ENCODE results near the gene CD19. TPM values are rescaled to one million over a fixed set of nuclear protein-coding genes. Genes with fewer than 3 reads are reported as not detected.

CD19 gene
- total RNA-seq, 4 donors from 2014 or later: 4.5 to 9.8 TPM; not detected in 2

DNA sequence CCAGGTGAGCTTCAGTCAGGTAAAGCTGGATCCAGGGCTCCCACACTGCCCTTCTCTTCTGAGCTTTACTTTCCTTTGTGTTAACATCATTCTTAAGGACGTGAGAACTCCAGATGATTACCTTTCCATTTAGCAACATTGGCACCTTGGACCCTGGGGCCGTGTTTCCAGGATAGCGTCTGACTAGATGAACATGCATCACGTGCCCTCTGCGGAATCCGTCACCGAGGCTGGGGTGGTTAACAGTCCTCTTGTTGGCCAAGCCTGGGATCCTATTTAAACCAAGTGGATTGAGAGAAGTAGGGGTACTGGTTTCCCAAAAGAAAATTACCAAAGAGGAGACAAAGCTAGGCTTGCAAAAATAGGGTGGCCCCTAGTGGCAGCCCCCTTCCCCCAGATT is 49.2 kb downstream of the CD19 start:
- Histone ChIP-seq H3K27me3 (no peaks in the 10 kb centered on the region), H3K4me3 (no peak overlapping the region), H3K36me3 (peaks cover 0 to 16% (median 6%) of the 10 kb centered on the region in 4 donors), H3K9me3 (no peaks in the 10 kb centered on the region), H3K4me1 (peaks cover 0 to 8% (median 3%) of the 10 kb centered on the region in 4 donors), H3K27ac (no peak overlapping the region)
- DNase-seq: no peak
- TF ChIP-seq, protein P1, sequence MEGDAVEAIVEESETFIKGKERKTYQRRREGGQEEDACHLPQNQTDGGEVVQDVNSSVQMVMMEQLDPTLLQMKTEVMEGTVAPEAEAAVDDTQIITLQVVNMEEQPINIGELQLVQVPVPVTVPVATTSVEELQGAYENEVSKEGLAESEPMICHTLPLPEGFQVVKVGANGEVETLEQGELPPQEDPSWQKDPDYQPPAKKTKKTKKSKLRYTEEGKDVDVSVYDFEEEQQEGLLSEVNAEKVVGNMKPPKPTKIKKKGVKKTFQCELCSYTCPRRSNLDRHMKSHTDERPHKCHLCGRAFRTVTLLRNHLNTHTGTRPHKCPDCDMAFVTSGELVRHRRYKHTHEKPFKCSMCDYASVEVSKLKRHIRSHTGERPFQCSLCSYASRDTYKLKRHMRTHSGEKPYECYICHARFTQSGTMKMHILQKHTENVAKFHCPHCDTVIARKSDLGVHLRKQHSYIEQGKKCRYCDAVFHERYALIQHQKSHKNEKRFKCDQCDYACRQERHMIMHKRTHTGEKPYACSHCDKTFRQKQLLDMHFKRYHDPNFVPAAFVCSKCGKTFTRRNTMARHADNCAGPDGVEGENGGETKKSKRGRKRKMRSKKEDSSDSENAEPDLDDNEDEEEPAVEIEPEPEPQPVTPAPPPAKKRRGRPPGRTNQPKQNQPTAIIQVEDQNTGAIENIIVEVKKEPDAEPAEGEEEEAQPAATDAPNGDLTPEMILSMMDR (IDR thresholded peaks at IDR 0.05): no peak
- TF ChIP-seq EP300 (IDR thresholded peaks at IDR 0.05; ENCODE audit: low read depth): no peak
- no peak for TF ChIP-seq POLR2A (IDR thresholded peaks at IDR 0.05)
- no peak for TF ChIP-seq POLR2AphosphoS5 (IDR thresholded peaks at IDR 0.05)
- intact Hi-C loops (cut with DNase I; ENCODE audit: low total_unique reads): no loop called here
- WGBS, 2 donors (ENCODE audit: low coverage in 1 of 2): 71 to 95% methylated on average over 1 to 7 of the region's 7 CpGs
- in situ Hi-C loops (cut with MboI; ENCODE audit: low pct_ligation_motif_present in 1 of 4, low pct_unique_long_range_greater_than_20kb in 1 of 4, low sequenced_read_pairs in 3 of 4): no loop called here

DNA sequence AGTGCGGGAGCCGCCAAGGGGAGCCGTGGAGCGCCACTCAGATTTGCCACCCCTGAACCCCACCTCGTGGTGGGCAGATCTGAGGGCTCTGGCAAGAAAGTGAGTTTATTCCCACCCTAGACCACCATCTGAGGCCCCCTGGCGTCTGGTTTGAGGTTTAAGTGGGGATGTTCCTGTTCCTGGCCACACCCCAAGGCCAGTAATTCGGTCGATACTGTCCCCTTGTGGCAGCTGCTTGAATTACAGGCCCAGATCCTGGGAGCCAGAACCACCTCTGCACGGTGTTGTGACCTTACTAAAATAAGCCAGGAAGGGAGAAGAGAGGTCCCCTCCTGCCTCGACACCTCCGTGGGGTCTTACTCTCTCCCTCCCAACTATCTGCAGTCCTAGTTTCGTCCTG is 49.7 kb downstream of the CD19 start:
- intact Hi-C loops (cut with DNase I; ENCODE audit: low total_unique reads): no loop called here
- Histone ChIP-seq H3K9me3 (no peaks in the 10 kb centered on the region), H3K36me3 (peaks cover 0 to 16% (median 6%) of the 10 kb centered on the region in 4 donors), H3K27me3 (no peaks in the 10 kb centered on the region), H3K4me3 (no peak overlapping the region), H3K4me1 (peaks cover 0 to 4% (median 0%) of the 10 kb centered on the region in 4 donors), H3K27ac (no peak overlapping the region)
- in situ Hi-C loops (cut with MboI; ENCODE audit: low pct_ligation_motif_present in 1 of 4, low pct_unique_long_range_greater_than_20kb in 1 of 4, low sequenced_read_pairs in 3 of 4): no loop called here
- 76% methylated on average over 12 of the region's 12 CpGs; no CpG with 5 or more reads in 1 of the 2 donors for WGBS, 2 donors (ENCODE audit: low coverage in 1 of 2)
- no peak for TF ChIP-seq POLR2AphosphoS5 (IDR thresholded peaks at IDR 0.05)
- TF ChIP-seq, protein P1 (IDR thresholded peaks at IDR 0.05): peak in 4 of 5 experiments; percentile 28 to 47 (median 35)
- no peak for DNase-seq

DNA sequence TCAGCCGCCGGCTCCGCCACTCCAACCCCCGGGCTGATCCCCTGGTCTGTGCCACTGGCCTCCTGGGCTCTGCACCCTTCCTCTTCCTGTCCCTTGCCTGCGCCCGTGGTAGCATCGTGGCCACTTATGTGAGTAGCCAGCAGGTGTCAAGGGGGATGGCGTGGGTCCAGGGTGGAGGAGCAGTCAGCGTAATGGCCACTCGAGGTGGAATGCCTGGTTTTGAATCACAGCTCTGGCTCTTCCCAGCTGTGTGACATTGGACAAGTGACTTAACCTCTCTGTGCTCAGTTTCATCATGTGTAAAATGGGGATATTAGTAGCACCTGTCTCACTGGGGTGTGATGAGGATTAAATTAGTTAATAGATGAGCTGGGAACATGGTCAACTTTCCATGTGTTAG is 50.6 kb downstream of the CD19 start:
- intact Hi-C loops (cut with DNase I; ENCODE audit: low total_unique reads): no loop called here
- Histone ChIP-seq H3K27ac (no peak overlapping the region), H3K9me3 (no peaks in the 10 kb centered on the region), H3K36me3 (peaks cover 0 to 24% (median 10%) of the 10 kb centered on the region in 4 donors), H3K4me1 (peaks cover 0 to 4% (median 0%) of the 10 kb centered on the region in 4 donors), H3K27me3 (no peaks in the 10 kb centered on the region), H3K4me3 (no peak overlapping the region)
- TF ChIP-seq, protein P1 (IDR thresholded peaks at IDR 0.05): no peak
- TF ChIP-seq POLR2AphosphoS5 (IDR thresholded peaks at IDR 0.05) (no peak), POLR2A (IDR thresholded peaks at IDR 0.05) (no peak), EP300 (IDR thresholded peaks at IDR 0.05; ENCODE audit: low read depth) (no peak)
- no peak for DNase-seq
- 91% methylated on average over 8 of the region's 10 CpGs; no CpG with 5 or more reads in 1 of the 2 donors for WGBS, 2 donors (ENCODE audit: low coverage in 1 of 2)
- in situ Hi-C loops (cut with MboI; ENCODE audit: low pct_ligation_motif_present in 1 of 4, low pct_unique_long_range_greater_than_20kb in 1 of 4, low sequenced_read_pairs in 3 of 4): no loop called here

DNA sequence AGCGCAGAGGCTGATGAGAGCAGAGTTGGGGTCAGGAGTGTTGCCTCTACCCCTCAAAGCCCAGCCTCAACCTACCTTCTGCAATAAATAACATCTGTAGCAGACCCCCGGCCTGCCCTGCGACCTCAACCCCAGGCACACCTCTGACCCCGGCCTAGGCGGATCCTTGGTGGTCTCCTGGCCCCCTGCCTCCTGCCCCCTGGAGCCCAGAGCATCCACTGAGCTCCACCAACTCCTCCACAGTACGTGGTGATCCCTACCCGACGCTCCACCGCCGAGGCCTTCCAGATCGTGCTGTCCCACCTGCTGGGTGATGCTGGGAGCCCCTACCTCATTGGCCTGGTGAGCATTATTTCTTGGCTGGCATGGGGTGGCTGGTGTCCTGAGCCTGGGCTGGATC is 51.2 kb downstream of the CD19 start:
- TF ChIP-seq, protein P1 (IDR thresholded peaks at IDR 0.05): no peak
- no peak for TF ChIP-seq POLR2AphosphoS5 (IDR thresholded peaks at IDR 0.05)
- TF ChIP-seq EP300 (IDR thresholded peaks at IDR 0.05; ENCODE audit: low read depth): no peak
- TF ChIP-seq POLR2A (IDR thresholded peaks at IDR 0.05): no peak

More for the DNA sequence above, 51.2 kb downstream of the CD19 start:
- Histone ChIP-seq H3K9me3 (no peaks in the 10 kb centered on the region), H3K27me3 (no peaks in the 10 kb centered on the region), H3K36me3 (peaks cover 0 to 25% (median 11%) of the 10 kb centered on the region in 4 donors), H3K27ac (no peak overlapping the region), H3K4me1 (peaks cover 0 to 4% (median 0%) of the 10 kb centered on the region in 4 donors), H3K4me3 (no peak overlapping the region)
- WGBS, 2 donors (ENCODE audit: low coverage in 1 of 2): 90 to 95% methylated on average over 2 to 11 of the region's 11 CpGs
- in situ Hi-C loops (cut with MboI; ENCODE audit: low pct_ligation_motif_present in 1 of 4, low pct_unique_long_range_greater_than_20kb in 1 of 4, low sequenced_read_pairs in 3 of 4) (no loop called here), intact Hi-C loops (cut with DNase I; ENCODE audit: low total_unique reads) (no loop called here)
- no peak for DNase-seq

Data from transverse colon (tissue), 4 donors.